ENCODE measurements around the gene GALNT9. TPM values are rescaled to one million over a fixed set of nuclear protein-coding genes. Genes with fewer than 3 reads are reported as not detected.

The GALNT9 gene
- polyA plus RNA-seq, 1 of the 3 experiments (the other 2 are of a cell fraction), result not detected

- H3K36me3 ChIP-seq (replicated peaks in 1 of 2; ENCODE audit: control insufficient read depth in 1 of 2, insufficient read depth in 2 of 2, low read length in 1 of 2), result no peaks in the 10 kb centered on the region
- no peaks in the 10 kb centered on the region; a peak in 1 of 4 replicates for H3K4me1 ChIP-seq (ENCODE audit: control insufficient read depth in 1 of 2, insufficient read depth in 2 of 2, low read depth in 1 of 2, low read length in 1 of 2)
- H4K20me1 ChIP-seq (ENCODE audit: insufficient read depth), result no peaks in the 10 kb centered on the region
- no peaks in the 10 kb centered on the region for H3K9me2 ChIP-seq
- no peaks in the 10 kb centered on the region for H3K79me2 ChIP-seq (ENCODE audit: insufficient read depth)
- CTCF ChIA-PET, result interaction anchor here (0.8 to 1.7 kb wide), 2 partner anchors 129 to 131 kb away, joined by 3 to 7 read pairs; no protein-coding TSS in a partner anchor
- no peak overlapping the region for H3K27ac ChIP-seq (ENCODE audit: low read depth in 2 of 2, low read length in 1 of 2)
- H2AFZ ChIP-seq (ENCODE audit: low read depth), result no peak overlapping the region
- no peak overlapping the region for H3K4me2 ChIP-seq
- no peaks in the 10 kb centered on the region for H3K9me3 ChIP-seq
- H3K27me3 ChIP-seq (ENCODE audit: insufficient read depth), result peaks cover 97% of the 10 kb centered on the region
- POLR2A ChIA-PET, result no interaction called here
- no peak for TF ChIP-seq SIN3A (IDR thresholded peaks at IDR 0.05; ENCODE audit: borderline replicate concordance, low read depth, low read length)
- no peak for TF ChIP-seq MXI1 (IDR thresholded peaks at IDR 0.05; ENCODE audit: low read depth, low read length)
- H3F3A ChIP-seq (replicated peaks; ENCODE audit: insufficient read depth), result no peaks in the 10 kb centered on the region
- 15% methylated on average over 7 of the region's 39 CpGs for WGBS (ENCODE audit: low lambda C conversion rate)
- no peak overlapping the region for H3K9ac ChIP-seq
- no peak for DNase-seq
- H3K4me3 ChIP-seq (ENCODE audit: low read depth in 2 of 2, low read length in 1 of 2), result no peak overlapping the region
Measured at GRCh38 chr12:132282950-132283771, 46.2 kb downstream of the GALNT9 start.

GRCh38 chr12:132282031-132282949 lies 47.1 kb downstream of the GALNT9 start:
- Histone ChIP-seq H3K79me2 (ENCODE audit: insufficient read depth) (no peaks in the 10 kb centered on the region), H3K9ac (no peak overlapping the region), H3K36me3 (replicated peaks in 1 of 2; ENCODE audit: control insufficient read depth in 1 of 2, insufficient read depth in 2 of 2, low read length in 1 of 2) (no peaks in the 10 kb centered on the region), H3K27me3 (ENCODE audit: insufficient read depth) (peaks cover 94% of the 10 kb centered on the region), H3K4me1 (ENCODE audit: control insufficient read depth in 1 of 2, insufficient read depth in 2 of 2, low read depth in 1 of 2, low read length in 1 of 2) (no peaks in the 10 kb centered on the region; a peak in 1 of 4 replicates), H3K9me3 (no peaks in the 10 kb centered on the region), H3F3A (replicated peaks; ENCODE audit: insufficient read depth) (no peaks in the 10 kb centered on the region), H3K4me3 (ENCODE audit: low read depth in 2 of 2, low read length in 1 of 2) (no peak overlapping the region), H2AFZ (ENCODE audit: low read depth) (no peak overlapping the region), H3K9me2 (no peaks in the 10 kb centered on the region), H3K27ac (ENCODE audit: low read depth in 2 of 2, low read length in 1 of 2) (no peak overlapping the region), H4K20me1 (ENCODE audit: insufficient read depth) (no peaks in the 10 kb centered on the region), H3K4me2 (no peak overlapping the region)
- TF ChIP-seq IRF3 (IDR thresholded peaks at IDR 0.05; ENCODE audit: low read depth, low read length), result no peak
- TF ChIP-seq TAF1 (IDR thresholded peaks at IDR 0.05; ENCODE audit: borderline replicate concordance, low read depth, low read length), result no peak
- no peak for TF ChIP-seq EP300 (IDR thresholded peaks at IDR 0.05; ENCODE audit: borderline replicate concordance in 1 of 2, low read depth in 1 of 2, low read length in 1 of 2)
- no peak for TF ChIP-seq RCOR1 (IDR thresholded peaks at IDR 0.05; ENCODE audit: low read length)
- no peak for TF ChIP-seq TCF12 (IDR thresholded peaks at IDR 0.05)
- TF ChIP-seq NRF1 (IDR thresholded peaks at IDR 0.05; ENCODE audit: low read depth, low read length), result no peak
- TF ChIP-seq CHD2 (IDR thresholded peaks at IDR 0.05; ENCODE audit: low read length, partially characterized antibody), result no peak
- no peak for TF ChIP-seq FOXM1 (IDR thresholded peaks at IDR 0.05; ENCODE audit: low read depth)
- ChIA-PET CTCF (interaction anchor here (0.8 to 1.7 kb wide), 3 partner anchors 64 to 132 kb away, joined by 3 to 7 read pairs (median 3); no protein-coding TSS in a partner anchor), POLR2A (no interaction called here)
- no peak for DNase-seq
- 65% methylated on average over 15 of the region's 23 CpGs for WGBS (ENCODE audit: low lambda C conversion rate)

All from SK-N-SH (cell line).